ENCODE results near the gene NUFIP2.
"Not testable (repeated sequence)": the region's sequence is repeated elsewhere in the genome, so short reads cannot be mapped to it uniquely, and the experiment has no call there.

The NUFIP2 gene, protein sequence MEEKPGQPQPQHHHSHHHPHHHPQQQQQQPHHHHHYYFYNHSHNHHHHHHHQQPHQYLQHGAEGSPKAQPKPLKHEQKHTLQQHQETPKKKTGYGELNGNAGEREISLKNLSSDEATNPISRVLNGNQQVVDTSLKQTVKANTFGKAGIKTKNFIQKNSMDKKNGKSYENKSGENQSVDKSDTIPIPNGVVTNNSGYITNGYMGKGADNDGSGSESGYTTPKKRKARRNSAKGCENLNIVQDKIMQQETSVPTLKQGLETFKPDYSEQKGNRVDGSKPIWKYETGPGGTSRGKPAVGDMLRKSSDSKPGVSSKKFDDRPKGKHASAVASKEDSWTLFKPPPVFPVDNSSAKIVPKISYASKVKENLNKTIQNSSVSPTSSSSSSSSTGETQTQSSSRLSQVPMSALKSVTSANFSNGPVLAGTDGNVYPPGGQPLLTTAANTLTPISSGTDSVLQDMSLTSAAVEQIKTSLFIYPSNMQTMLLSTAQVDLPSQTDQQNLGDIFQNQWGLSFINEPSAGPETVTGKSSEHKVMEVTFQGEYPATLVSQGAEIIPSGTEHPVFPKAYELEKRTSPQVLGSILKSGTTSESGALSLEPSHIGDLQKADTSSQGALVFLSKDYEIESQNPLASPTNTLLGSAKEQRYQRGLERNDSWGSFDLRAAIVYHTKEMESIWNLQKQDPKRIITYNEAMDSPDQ

DNA sequence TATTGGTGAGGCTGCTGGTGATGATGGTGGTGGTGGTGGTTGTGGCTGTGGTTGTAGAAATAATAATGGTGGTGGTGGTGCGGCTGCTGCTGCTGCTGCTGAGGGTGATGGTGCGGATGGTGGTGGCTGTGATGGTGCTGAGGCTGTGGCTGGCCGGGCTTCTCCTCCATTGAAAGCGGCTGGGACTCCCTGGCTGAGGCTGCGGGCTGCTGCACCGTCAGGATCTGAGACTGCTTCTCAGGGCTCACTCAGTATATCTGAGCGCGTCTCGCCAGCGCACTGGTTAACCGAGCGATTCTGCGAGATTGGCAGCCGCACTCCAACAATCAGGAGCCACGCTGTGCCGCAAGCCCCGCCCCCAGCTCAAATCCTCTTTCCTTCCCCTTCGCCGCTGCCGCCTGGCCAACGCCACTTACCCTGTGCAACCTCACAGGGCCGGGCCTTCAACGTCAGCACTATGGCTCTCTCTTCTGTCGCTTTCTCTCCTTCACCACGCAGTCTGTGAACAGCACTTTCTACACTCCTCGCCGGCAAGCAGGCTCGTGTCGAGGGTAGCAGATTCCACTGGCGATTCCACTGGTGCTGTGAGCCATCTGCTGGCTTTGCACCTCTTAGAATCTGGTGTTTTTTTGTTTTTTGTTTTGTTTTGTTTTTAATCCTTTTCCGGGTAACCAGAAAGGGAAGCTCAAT lies at the start of gene NUFIP2:
TSS of gene NUFIP2 (minus strand) at position 259 of the 690 bp plus-strand sequence. CDS start at position 170, 89 bp downstream.
- DNase-seq, result peak; percentile 99

DNA sequence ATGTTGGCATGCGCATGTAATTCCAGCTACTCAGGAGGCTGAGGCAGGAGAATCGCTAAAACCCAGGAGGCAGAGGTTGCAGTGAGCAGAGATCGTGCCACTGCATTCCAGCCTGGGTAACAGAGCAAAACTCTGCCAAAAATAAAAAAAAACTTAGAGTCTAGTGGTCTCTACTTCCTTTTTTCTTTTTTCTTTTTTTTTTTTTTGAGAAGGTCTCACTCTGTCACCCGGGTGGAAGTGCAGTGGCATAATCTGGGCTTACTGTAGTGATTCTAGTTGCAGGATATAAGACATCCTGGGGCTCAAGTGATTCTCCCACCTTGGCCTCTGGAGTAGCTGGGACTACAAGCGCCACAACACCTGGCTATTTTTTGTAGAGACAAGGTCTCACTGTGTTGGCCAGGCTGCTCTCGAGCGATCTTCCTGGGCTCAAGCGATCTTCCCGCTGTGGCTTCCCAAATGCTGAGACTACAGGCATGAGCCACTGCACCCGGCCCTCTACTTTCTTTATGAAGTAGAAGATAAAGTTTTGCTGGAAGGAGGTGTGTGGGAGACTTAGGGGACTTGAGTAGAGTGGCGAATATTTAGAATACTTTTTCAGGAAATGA lies 48.3 kb upstream of the NUFIP2 start:
- no peak for DNase-seq

DNA sequence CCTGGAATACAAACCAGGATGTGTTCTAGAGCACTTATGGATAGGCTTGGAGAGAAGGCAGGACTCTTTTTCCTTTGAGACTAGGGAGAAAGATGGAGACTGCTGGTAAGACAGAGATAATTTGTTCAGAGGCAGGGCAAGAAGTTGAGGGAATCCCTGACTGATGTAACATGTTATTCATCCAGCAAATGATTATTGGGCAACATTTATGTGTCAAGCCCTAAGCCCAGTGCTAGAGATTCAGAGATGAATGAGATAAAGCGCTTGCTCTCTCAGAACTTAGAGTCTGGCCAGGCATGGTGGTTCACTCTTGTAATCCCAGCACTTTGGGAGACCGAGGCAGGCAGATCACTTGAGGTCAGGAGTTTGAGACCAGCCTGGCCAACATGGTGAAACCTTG lies 47.8 kb upstream of the NUFIP2 start:
- no peak for DNase-seq

DNA sequence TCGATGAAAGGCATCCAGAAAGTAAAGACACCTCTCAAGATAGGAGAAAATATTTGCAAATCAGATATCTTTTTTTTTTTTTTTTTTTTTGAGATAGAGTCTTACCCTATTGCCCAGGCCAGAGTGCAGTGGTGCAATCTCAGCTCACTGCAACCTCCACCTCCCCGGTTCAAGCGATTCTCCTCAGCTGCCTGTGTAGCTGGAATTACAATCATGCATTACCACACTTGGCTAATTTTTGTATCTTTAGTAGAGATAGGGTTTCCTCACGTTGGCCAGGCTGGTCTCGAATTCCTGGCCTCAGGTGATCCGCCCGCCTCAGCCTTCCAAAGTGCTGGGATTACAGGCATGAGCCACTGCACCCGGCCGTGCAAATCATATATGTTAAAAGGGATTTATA lies 45.1 kb upstream of the NUFIP2 start:
- not testable (repeated sequence) for DNase-seq

DNA sequence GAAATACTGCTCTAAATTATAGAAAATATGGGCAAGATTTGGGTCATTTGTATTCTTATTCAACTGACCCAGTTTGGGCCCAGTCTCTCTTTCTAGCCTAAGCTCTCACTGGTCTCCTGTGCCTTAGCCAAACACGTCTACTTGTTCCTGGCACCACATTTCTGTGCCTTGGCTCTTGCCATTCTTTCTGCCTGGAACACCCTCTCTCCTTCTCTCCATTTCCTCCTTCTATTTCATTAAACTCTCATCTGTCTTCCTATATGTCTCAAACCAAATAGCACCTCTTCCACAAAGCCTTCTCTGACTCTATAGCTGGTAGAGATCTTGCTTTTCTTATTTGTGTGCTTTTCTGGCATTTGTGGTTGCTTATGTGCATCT lies 37.7 kb upstream of the NUFIP2 start:
- no peak for DNase-seq

DNA sequence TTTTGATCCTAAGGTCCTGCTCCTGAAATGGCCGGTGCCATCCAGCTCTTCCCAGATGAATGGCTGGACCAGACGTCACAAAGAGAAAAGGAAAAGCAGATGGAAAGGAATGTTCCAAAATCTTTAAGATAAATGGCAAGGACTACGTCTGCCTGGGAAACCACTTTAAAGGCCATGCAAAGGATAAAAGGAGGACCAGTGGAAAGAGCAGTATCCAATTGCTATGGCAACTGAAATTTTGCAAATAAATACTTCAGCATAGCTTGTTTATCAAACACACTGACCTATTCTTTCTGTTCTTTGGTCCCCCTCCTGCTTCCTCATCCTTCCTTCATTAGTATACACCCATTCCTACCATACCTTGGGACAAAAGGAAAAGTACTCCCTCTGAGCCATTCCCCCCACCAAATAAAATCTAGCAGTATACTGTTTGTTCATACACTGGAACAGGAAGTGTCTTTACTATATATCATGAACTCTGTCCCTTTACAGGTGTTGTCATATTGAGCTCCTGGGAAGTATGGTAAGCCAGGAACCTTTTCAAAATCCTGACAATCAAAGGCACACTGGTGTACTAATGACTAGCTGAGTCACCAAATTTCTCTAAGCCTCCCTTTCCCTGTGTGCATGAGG lies 37.2 kb upstream of the NUFIP2 start:
- DNase-seq, result no peak

DNA sequence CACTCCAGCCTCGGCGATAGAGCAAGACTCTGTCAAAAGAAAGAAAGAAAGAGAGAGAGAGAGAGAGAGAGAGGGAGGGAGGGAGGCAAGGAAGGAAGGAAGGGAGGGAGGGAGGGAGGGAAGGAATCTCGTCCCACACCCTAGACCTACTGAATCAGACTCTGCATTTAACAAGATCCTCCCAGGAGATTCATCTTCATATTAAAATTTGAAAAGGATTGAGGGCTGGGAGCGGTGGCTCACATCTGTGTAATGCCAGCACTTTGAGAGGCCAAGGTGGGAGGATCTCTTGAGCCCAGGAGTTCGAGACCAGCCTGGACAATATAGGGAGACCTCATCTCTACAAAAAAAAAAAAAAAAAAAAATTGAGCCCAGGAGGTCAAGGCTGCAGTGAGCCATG lies 33.5 kb upstream of the NUFIP2 start:
- no peak for DNase-seq

DNA sequence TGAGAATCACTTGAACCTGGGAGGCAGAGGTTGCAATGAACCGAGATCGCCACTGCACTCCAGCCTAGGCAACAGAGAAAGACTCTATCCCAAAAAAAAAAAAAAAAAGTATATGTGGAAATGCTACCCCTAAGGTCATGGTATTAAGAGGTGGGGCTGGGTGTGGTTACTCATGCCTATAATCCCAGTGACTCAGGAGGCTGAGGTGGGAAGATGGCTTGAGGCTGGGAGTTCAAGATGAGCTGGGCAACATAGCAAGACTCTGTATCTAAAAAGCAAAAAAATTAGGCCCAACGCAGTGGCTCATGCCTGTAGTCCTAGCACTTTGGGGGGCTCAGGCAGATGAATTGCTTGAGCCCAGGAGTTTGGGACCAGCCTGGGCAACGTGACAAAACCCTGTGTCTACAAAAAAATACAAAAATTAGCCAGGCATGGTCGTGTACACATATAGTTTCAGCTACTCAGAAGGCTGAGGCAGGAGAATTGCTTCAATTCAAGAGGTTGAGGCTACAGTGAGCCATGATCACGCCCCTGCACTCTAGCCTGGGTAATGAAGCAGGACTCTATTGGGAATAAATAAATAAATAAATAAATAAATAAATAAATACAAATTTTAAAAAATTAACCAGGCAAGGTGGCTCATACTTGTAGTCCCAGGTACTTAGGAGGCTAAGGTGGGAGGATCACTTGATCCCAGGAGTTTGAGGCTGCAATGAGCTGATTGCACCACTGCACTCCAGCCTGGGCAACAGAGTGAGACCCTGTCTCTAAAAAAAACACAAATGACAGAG lies 32.3 kb upstream of the NUFIP2 start:
- DNase-seq, result no peak

DNA sequence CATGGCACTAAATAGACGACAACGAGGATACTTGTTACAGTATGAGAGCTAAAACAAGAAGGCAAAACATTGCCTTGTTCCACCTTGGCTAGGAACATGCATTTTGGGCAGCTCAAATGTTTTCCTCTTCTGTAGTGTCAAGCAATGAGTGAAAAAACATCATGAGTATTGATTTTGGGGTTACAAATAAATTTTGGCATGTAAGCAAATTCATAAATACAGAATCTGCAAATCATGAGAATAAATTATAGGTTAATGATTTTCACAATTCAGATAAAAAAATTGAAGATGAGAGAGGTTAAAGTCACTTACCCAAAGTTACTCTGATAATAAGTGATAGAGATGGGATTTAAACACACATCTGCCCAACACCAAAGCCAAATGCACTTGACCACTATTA lies 28.4 kb upstream of the NUFIP2 start:
- no peak for DNase-seq

DNA sequence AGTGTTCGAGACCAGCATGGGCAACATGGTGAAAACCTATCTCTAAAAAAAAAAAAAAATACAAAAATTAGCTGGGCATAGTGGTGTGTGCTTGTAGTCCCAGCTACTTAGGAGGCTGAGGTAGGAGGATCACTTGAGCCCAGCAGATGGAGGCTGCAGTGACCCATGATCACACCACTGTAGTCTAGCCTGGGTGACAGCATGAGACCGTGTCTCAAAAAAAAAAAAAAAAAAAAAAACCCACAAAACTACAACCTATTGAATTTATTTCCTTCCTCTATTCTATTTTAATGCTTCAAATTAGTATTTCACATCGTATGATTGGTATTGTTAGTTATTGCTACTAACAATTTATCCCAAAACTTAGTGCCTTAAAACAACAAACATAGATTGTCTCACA lies 9.4 kb upstream of the NUFIP2 start:
- DNase-seq, result no peak

DNA sequence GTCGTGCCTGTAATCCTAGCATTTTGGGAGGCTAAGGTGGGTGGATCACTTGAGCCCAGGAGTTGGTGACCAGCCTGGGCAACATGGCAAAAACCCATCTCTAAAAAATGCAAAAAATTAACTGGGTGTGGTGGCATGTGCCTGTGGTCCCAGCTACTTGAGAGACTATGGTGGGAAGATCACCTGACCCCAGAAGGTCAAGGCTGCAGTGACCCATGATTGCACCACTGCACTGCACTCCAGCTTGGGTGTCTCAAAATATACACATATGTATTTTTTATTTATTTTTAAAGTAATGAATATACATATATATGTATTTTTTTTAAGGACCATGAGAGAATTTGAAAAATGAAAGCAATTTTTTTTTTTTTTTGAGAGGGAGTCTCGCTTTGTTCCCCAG lies 5.1 kb upstream of the NUFIP2 start:
- DNase-seq, result no peak

DNA sequence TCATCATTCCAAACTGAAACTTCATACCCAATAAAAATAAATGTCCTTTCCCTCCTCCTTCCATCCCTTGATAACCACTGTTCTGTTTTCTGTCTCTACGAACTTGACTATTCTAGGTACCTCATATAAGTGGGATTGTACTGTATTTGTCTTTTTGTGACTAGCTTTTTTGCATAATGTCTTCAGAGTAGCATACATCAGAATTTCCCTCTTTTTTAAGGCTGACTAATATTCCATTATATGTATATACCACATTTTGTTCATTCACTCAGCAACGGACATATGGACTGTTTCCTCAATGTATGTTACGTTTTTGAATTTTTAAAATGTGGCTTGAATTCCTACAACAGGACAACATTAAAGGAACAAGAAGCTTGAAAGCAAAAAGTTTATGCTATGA lies 1.5 kb upstream of the NUFIP2 start:
- DNase-seq, result no peak

DNA sequence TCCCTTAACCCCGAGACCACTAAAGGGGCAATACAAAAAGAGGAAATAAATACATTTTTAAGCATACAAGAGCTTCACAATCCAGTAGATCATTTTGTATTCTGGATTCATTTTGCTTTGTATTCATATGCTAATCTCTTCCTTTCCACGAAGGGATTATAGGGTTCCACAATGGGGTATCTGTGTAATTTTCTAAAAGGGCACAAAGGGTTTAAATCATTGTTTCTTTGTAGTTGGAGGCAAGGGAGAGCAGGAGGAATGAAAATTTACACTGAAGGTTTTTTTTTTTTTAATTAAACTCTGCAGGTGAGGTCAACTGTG lies 592 bp upstream of the NUFIP2 start:
- DNase-seq, result no peak

DNA sequence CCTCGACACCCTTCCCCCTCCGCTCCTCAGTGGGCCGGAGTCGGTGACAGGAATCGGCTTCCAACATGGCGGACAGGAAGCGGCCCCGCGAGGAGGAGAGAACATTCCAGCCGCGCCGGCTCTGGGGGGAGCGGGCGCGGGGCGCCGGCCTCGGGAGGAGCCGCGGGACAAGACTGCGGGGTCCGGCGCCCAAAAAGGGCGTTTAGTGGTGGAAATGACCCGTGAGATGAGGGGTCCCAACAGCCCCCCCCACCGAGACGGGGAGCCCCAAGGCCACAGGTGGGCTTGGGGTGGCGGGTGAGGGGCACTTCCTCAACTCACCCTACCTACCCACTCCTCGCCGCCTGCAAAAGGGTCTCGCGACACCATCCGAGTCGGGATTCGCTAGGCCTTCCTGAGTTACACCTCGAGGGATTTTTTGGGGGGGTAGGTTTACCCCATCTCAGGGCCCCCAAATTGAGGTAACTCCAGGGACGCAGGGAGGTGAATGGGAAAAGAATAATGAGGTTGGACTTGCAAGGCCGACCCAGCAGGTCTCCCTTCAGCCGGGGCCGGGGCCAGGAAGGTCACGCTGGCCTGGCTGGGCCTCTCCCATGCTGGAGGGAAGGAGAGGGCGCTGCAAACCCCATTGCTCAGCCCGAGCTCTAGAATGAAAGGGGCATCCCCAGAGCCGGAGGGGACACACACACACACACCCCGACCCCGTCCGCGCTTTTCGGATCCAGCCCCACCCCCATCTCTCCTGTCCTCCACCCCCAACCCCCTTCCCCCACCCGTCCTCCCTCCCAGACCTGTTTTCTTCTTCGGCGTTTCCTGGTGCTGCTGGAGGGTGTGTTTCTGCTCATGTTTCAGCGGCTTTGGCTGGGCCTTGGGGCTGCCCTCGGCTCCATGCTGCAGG lies 707 bp downstream of the NUFIP2 start:
- peak; percentile 65 for DNase-seq

DNA sequence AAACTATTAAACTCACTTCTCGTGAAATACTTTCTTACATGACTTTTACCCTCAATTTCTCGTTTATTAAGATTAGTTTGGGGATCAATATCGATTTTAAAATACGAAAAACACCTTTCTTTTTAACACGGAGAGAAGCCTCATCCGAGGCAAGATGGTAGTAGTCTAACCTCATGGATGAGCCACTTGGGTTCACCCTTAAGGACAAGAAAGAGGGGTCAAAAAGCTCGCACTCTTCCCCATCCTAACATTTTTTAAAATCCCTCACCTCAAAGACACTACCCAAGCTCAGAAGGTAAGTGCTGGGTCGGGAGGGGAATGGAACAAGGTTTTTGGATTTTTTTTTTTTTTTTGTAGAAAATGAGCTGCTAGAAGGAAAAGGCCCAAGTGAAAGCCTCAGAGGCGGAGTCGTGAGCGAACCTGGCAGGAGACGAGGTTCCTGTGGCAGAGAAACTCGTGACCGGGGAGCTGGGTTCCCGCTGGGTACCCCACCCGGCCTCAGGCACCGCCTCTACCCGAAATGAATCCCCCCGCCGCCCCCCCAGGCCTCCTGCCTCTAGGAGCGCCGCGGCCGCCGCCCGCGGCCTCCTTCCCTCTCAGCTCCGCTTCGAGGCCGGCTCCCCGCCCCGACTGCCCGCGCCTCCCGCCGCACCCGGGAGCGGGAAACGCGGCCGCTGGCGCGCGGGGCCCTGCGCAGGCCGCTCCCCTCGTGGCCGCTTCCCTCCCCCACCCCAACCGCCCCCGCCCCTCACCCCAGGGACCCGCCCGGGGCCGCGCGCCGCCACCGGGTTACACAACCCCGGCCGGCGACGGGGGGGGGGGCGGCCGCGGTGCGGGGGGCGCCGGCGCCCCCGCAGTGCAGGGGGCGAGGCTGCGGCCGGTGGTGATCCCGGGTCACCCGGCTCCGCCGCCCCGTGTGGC lies 1.6 kb downstream of the NUFIP2 start:
- DNase-seq, result peak; percentile 56

DNA sequence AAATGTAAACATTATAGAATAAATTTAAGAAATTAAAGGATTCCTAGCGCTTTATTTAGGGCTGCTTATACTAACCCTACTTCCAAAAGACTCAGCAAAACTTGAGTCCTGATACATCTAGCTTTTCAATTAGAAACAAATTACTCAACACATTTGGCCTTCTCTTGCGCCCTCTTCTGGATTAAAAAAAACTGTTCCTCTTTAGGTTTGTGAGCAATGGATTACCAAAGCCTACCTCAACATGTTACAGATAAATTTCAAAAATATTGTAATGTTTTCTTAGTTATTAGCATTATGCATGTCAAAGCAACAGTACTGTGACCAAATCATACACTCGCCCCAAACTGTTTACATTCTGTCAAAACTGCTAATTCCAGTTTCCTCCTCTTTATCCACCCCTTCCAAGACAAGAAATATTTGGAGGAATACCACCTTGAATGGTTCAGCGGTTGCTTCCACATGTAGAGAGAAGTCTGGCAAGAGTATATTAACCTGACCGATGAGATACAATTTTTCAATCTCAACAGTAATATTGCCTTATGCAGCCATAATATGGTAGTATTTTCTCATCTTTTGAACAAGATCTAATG lies 2.7 kb downstream of the NUFIP2 start:
- DNase-seq, result peak; percentile 79

DNA sequence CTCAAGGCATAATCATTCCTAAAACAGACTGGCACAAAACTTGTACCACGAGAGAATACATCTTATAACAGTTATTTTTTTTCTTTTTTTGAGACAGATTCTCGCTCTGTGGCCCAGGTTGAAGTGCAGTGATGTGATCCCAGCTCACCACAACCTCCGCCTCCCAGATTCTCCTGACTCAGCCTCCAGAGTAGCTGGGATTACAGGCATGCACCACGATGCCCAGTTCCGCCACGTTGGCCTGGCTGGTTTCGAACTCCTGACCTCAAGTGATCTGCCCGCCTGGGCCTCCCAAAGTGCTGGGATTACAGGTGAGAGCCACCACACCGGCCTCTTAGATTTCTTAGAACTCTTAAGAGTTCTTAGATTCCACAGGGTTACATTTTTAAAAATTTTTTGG lies 4.1 kb downstream of the NUFIP2 start:
- DNase-seq, result no peak

DNA sequence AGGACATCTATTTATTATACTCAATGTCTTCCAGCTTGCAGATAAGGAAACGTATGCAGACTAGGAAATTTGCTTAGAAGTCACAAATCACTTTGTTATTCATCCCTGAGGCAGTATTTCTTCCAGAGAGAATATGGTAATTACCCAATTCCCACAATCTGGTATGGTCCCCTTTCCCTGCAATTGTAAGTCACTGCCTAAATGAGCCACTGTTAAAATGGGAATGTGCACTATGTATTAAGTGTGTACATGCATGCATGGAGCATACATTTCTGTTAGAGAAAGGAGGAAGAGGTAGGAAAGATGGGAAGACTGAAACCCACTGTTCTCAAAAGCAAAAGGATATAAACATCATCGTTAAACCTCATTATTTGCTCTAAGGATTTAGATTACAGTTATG lies 10.0 kb downstream of the NUFIP2 start:
- DNase-seq, result no peak

DNA sequence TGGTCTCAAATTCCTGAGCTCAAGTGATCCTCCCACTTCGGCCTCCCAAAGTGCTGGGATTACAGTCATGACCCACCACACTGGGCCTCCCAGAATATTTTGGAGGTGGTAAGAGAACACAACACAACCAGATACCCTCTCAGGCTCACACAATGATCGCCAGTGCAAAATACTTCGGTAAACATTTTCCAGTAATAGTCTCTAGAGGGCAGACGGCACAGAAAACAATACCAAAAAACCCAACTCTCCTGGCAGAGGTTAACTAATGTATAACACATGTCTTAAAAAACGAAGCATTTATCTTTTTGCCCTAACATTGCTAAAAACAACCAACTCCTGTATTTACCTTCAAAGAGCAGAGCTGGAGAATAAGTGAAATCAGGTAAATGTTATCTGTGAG lies 10.5 kb downstream of the NUFIP2 start:
- DNase-seq, result no peak

All from activated CD4-positive, alpha-beta T cell treated with anti-CD3 and anti-CD28 coated beads, Interleukin-2, amount 50 U/mL, for 16 hours (primary cell).